Hepatocyte (in vitro differentiated cells): ENCODE results near the gene GRAPL. TPM values are rescaled to one million over a fixed set of nuclear protein-coding genes. Genes with fewer than 3 reads are reported as not detected.
"Not testable (repeated sequence)": the region's sequence is repeated elsewhere in the genome, so short reads cannot be mapped to it uniquely, and the experiment has no call there.

Experiments used
- DNase-seq: peaks from one replicate; pipeline ENCODE4 v3.0.0-alpha.2; 2016; ENCODE audit warnings: low spot score
- H2AFZ ChIP-seq: fragments of 200-600 bp; sonication (generic); 2 replicates; pipeline ENCODE4 v1.6.0; 2016; ENCODE audit warnings: antibody characterized with exemption, mild to moderate bottlenecking
- H3K27ac ChIP-seq: fragments of 200-600 bp; sonication (generic); 2 replicates; pipeline ENCODE4 v1.5.1; 2016; ENCODE audit warnings: mild to moderate bottlenecking
- H3K27me3 ChIP-seq: fragments of 200-600 bp; sonication (generic); 2 replicates; pipeline ENCODE4 v1.6.1; 2016
- H3K36me3 ChIP-seq: fragments of 200-600 bp; sonication (generic); replicated peaks from 2 replicates; pipeline ENCODE4 v1.5.1; 2016; ENCODE audit warnings: low read depth; ENCODE audit not compliant: insufficient read depth
- H3K4me1 ChIP-seq: fragments of 200-600 bp; sonication (generic); 2 replicates; pipeline ENCODE4 v1.5.1; 2016; ENCODE audit warnings: mild to moderate bottlenecking, moderate library complexity; ENCODE audit not compliant: insufficient read depth
- H3K4me2 ChIP-seq: fragments of 200-600 bp; sonication (generic); 2 replicates; pipeline ENCODE4 v1.6.0; 2016
- H3K4me3 ChIP-seq: fragments of 200-600 bp; sonication (generic); 2 replicates; pipeline ENCODE4 v1.5.1; 2016; ENCODE audit warnings: mild to moderate bottlenecking
- H3K79me2 ChIP-seq: fragments of 200-600 bp; sonication (generic); 2 replicates; pipeline ENCODE4 v1.6.0; 2017; ENCODE audit warnings: mild to moderate bottlenecking
- H3K9me2 ChIP-seq: fragments of 200-600 bp; sonication (generic); replicated peaks from 2 replicates; pipeline ENCODE4 v1.6.0; 2017; ENCODE audit warnings: mild to moderate bottlenecking; ENCODE audit not compliant: insufficient read depth
- H3K9me3 ChIP-seq: fragments of 200-600 bp; sonication (generic); 2 replicates; pipeline ENCODE4 v1.5.1; 2016; ENCODE audit warnings: low read depth, mild to moderate bottlenecking
- H4K20me1 ChIP-seq: fragments of 200-600 bp; sonication (generic); 2 replicates; pipeline ENCODE4 v1.6.0; 2016; ENCODE audit warnings: mild to moderate bottlenecking; ENCODE audit not compliant: insufficient read depth, poor library complexity, severe bottlenecking
- WGBS: methylation state at CpG from one replicate; pipeline ENCODE4 v1.1.6; 2016; ENCODE audit warnings: low lambda C conversion rate; ENCODE audit errors: missing lambda C conversion rate; 5-methylcytosine and 5-hydroxymethylcytosine counted together
- polyA plus RNA-seq: library from polyadenylated mRNA; unstranded; fragments of >200 nt; fragmentation: Nextera tagmentation; extraction: Ambion mirVana; gene quantifications from 2 replicates; pipeline ENCODE4 v1.2.1, GENCODE V29; 2016
- total RNA-seq: library from RNA; depleted of rRNA; stranded (reverse); fragments of >200 nt; gene quantifications from 2 replicates; pipeline ENCODE4 v1.2.3, GENCODE V29; 2014

Gene GRAPL
- total and polyA plus RNA-seq, 2 experiments from 2014 or later, result not detected

DNA sequence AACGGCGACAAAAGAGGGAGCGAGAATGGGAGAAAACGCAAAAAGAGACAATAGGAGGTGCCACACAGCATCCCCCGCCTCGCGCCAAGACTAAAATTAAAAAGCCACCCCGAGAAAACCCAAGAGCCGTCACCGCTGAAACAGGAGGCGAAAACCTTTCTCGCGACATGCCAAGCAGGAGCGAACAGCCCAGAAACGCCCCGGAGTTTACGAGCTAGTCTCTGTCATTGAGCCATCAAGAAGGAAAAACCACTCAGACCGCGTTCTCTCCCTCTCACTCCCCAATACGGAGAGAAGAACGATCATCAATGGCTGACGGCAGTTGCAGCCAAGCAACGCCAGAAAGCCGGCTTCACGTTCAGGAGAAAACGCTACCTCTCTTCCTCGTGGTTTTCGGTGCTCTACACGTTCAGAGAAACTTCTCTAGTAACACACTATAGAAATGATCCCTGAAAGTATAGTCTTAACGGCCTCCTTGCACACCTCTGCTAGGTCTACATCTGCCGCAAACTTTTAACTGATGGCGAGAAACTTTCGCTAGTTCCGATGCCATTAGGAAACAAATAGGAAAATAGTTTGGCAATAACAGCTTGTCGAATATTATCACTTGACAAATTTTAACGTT is 62.5 kb downstream of the GRAPL start:
- H3K4me1 ChIP-seq, H3K79me2 ChIP-seq, H3K9me2 ChIP-seq, H3K36me3 ChIP-seq, H3K27ac ChIP-seq, H3K27me3 ChIP-seq, H3K4me2 ChIP-seq, DNase-seq, H3K9me3 ChIP-seq, H4K20me1 ChIP-seq, H2AFZ ChIP-seq, H3K4me3 ChIP-seq: not testable (repeated sequence)
- no CpG with 5 or more reads among the region's 36 CpGs for WGBS

- H3K27ac ChIP-seq, H3K9me3 ChIP-seq, H2AFZ ChIP-seq, H3K4me1 ChIP-seq, DNase-seq, H4K20me1 ChIP-seq, H3K36me3 ChIP-seq, H3K9me2 ChIP-seq, H3K4me3 ChIP-seq, H3K79me2 ChIP-seq, H3K27me3 ChIP-seq: not testable (repeated sequence)
- peak overlapping the region; percentile 60 for H3K4me2 ChIP-seq
- WGBS, result 20% methylated on average over 12 of the region's 33 CpGs
Observed at GRCh38 chr17:19196382-19197204, 69.2 kb downstream of the GRAPL start.

GRCh38 chr17:19202448-19202847 is 75.1 kb downstream of the GRAPL start:
- H3K4me3 ChIP-seq, H3K27me3 ChIP-seq: not testable (repeated sequence)
- no CpG with 5 or more reads among the region's 20 CpGs for WGBS

DNA sequence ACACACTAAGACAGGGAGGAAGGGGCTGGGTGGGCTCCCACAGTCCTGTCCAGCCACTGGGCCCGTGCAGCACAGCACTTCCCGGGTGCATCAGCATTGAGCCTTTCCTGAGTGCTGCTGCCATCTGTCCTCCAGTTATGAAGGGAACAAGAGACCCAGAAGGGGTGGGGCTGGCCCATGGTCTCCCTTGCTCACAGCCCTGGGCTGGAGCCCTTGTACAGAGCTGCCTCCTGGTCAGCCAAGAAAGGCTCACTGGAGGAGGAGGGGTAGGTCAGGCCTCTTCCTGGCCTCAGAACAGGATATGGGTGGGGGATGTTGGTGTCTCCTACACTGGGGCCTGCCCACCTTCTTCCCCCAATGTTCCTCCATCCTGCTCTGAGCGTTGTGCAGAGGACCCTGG is 76.0 kb downstream of the GRAPL start:
- not testable (repeated sequence) for H4K20me1 ChIP-seq, DNase-seq, H3K4me1 ChIP-seq, H3K9me3 ChIP-seq, H3K27ac ChIP-seq, H3K27me3 ChIP-seq, H3K4me2 ChIP-seq, H3K79me2 ChIP-seq, H3K36me3 ChIP-seq, H3K4me3 ChIP-seq, H3K9me2 ChIP-seq, H2AFZ ChIP-seq
- WGBS, result no CpG with 5 or more reads among the region's 3 CpGs

More at GRCh38 chr17:19202448-19202847, 75.1 kb downstream of the GRAPL start:
- H2AFZ ChIP-seq, H3K9me2 ChIP-seq, H3K4me2 ChIP-seq, H3K9me3 ChIP-seq, H3K4me1 ChIP-seq, H3K36me3 ChIP-seq, DNase-seq, H3K27ac ChIP-seq, H4K20me1 ChIP-seq, H3K79me2 ChIP-seq: not testable (repeated sequence)

Other genes with a start within 250 kb of the GRAPL start
- gene SLC5A10, start 175.4 kb upstream of the GRAPL start, total RNA-seq, result not detected in 2 replicates
- gene SLC5A10, start 175.4 kb upstream of the GRAPL start, polyA plus RNA-seq, result 0.22 TPM in 1 of 2 replicates, not detected in the other
- gene FAM83G, start 122.8 kb upstream of the GRAPL start, total RNA-seq, result 19.3 and 25.4 TPM in 2 replicates
- 13.9 and 14.7 TPM in 2 replicates for gene FAM83G, start 122.8 kb upstream of the GRAPL start, polyA plus RNA-seq
- gene GRAP, start 80.6 kb upstream of the GRAPL start, total RNA-seq, result 1.3 TPM in 1 of 2 replicates, not detected in the other
- 0.54 and 0.81 TPM in 2 replicates for gene GRAP, start 80.6 kb upstream of the GRAPL start, polyA plus RNA-seq
- gene EPN2, start 109.8 kb downstream of the GRAPL start, total RNA-seq, result 19.0 and 19.9 TPM in 2 replicates
- 35.9 and 48.2 TPM in 2 replicates for gene EPN2, start 109.8 kb downstream of the GRAPL start, polyA plus RNA-seq
- 19.0 and 29.6 TPM in 2 replicates for gene B9D1, start 235.1 kb downstream of the GRAPL start, total RNA-seq
- 30.8 and 51.3 TPM in 2 replicates for gene B9D1, start 235.1 kb downstream of the GRAPL start, polyA plus RNA-seq